Measurements from ENCODE around the gene LINGO3.

DNA sequence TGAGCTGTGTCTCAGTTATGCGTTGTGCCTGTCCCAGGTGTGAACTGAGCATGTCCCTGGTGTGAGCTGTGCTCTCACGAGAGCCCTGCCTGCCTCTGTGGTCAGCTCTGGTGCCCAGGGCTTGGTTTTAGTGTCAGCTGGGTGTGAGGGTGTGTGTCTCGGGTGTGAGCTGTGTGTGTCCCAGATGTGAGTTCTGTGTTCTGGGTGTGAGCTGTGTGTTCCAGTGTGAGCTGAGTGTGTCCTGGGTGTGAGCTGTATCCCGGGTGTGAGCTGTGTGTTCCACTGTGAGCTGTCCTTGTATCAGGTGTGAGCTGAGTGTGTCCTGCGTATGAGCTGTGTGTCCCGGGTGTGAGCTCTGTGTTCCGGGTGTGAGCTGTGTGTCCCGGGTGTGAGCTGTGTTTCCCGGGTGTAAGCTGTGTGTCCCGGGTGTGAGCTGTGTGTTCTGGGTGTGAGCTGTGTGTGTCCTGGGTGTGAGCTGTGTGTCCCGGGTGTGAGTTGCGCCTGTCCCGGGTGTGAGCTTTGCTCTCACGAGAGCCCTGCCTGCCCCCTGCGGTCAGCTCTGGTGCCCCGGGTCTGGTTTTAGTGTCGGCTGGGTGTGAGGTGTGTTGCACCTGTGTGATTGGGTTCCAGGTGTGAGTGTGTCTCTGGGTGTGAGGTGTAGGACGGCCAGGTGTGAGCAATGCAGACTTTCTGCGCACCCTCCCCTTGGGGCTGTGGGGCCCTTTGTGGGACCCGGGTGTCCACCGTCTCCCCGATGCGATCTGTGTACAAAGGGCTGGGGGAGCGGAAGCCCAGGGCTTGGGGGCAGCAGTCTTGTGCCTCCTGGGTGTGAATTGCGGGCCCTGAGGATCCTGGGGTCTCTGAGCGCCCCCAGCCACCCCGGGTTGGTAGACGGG lies 18.9 kb downstream of the LINGO3 start:
- TF ChIP-seq EZH2 (IDR thresholded peaks at IDR 0.05; ENCODE audit: insufficient read depth, poor library complexity, severe bottlenecking), result no peak
- no peak for TF ChIP-seq EZH2phosphoT487 (IDR thresholded peaks at IDR 0.05; ENCODE audit: insufficient read depth, low read depth)
